Tongue (tissue), 2 donors: Measurements from ENCODE around the gene ADGRD1. TPM values are rescaled to one million over a fixed set of nuclear protein-coding genes. Genes with fewer than 3 reads are reported as not detected.
A peak's percentile ranks its signal among the peaks of the same experiment; 100 is the strongest.

Source experiments
- DNase-seq: peaks from one replicate; pipeline ENCODE4 v3.0.0-alpha.2; 2015
- total RNA-seq: library from RNA; depleted of rRNA; stranded (reverse); fragments of >200 nt; gene quantifications from one replicate; pipeline ENCODE4 v1.2.3, GENCODE V29; 2014

ADGRD1 gene
- total RNA-seq, 1 donor from 2014 or later: 16.4 TPM

DNA sequence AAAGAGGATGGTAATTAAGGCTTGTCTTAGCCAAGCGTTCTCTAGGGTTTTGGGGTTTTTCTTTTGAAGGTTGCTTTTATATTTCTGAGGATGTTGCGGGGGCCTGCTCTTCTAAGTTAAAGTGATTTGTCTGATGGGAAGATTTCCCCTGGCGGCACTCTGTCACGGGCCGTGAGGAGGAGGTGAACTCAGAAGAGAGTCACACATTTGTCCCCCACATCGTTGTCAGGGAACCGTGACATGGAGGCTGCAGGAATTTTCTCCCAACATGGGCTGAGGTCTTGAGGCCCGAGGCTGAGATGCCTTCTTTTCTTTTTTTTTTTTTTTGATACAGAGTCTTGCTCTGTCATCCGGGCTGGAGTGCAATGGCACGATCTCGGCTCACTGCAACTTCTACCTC lies 71.5 kb downstream of the ADGRD1 start:
- DNase-seq: no peak

DNA sequence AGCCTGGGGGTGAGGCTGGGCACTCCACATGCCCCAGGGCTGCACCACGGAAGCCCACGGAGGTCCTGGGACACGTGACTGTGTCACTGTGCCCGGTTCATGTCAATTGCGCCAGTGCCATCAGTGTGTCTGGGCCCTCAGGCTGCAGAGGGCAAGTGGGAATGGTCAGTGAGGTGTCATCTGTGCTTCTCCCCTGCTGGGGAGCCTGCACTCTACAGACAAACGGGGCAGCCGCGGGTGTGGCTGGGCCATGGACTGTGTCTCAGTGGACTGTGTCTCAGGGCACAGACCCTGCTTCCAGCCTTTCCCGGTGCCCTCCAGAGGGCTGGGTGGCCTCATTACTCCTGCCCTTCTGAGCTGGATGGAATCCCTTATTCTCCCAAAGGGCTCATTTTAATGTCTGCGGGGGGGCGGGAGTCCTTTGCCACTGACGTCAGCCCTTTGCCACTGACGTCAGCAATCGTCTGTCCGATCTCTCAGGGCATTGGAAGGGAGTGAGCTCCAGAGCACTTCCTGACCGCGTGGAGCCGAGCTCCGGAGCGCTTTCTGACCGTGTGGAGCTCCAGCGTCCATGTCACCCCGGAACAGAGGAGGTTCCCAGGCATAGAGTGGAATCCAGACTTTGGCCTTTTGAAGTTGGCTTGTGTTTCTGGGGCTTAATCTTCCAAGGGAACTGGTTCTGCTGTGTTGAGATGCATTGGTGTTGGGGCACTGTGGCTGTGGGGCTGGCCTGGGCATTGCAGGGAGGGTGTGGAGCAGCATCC lies 72.4 kb downstream of the ADGRD1 start:
- DNase-seq: no peak

DNA sequence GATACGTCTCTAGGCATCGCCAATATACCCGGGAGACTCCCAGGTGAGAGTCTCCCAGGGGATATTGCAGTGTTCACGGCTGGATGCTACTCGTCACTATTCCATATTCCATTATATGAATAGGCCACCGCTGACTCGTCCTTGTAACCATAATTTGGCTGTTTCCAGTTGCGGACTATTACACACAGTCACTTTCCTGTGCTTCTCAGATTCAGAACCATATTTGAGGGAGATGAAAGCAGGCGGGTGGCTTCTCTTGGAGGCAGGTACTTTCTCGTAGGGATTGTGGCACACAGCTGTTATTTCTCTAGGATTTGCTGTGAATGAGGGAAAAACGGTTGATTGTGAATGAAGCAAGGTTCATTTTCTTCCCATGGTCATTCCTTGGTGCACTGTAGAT lies 73.0 kb downstream of the ADGRD1 start:
- DNase-seq: no peak

DNA sequence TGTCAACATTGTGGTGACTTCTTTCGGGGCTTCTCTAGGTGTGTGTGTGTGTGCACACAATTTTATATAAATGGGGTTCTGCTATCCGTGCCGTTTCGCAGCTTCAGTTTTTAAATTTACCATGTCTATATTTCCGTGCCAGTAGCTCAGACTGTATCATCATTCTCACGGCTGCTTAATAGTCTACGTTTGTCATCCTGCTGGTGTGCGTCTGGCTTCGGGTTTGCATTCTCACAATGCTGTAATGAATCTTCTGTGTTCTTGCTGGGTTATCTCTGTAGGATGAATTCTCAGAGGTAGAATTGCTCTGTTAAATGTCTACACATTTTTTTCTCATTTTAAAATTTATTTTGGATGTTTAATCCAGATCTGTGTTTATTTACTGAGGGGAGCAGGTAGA lies 73.6 kb downstream of the ADGRD1 start:
- DNase-seq: no peak

DNA sequence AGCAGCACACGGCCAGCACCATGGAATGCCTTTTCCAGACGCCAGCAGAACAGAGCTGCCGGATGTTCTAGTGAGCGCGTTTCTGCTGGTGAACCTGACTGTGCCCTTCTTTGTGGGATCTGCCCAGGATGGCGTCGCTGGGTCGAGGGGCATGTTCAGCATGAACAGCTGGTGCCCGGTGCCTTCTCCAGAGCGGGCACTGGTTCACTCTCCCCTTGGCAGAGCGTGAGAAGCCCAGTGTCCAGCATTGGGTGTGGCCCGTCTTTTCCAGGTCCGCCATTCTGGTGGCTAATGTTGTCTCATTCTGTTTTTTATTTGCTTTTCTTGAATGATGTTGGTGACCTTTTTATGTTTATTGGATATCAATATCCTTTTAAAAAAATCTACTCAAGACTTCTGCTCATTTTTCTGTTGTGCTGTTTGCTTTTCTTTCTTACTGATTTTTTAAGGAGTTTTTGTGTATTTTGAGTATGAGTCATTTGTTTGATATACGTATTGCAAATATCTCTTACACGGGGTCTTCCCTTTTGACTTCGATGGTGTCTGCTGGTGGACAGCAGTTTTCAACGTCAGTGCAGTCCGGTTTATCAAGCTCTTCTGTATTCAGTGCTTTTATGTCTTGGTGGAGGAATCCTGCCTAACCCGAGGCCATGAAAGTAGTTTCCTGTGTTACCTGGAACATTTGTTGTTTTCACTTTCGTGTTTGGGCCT lies 74.3 kb downstream of the ADGRD1 start:
- DNase-seq: no peak

DNA sequence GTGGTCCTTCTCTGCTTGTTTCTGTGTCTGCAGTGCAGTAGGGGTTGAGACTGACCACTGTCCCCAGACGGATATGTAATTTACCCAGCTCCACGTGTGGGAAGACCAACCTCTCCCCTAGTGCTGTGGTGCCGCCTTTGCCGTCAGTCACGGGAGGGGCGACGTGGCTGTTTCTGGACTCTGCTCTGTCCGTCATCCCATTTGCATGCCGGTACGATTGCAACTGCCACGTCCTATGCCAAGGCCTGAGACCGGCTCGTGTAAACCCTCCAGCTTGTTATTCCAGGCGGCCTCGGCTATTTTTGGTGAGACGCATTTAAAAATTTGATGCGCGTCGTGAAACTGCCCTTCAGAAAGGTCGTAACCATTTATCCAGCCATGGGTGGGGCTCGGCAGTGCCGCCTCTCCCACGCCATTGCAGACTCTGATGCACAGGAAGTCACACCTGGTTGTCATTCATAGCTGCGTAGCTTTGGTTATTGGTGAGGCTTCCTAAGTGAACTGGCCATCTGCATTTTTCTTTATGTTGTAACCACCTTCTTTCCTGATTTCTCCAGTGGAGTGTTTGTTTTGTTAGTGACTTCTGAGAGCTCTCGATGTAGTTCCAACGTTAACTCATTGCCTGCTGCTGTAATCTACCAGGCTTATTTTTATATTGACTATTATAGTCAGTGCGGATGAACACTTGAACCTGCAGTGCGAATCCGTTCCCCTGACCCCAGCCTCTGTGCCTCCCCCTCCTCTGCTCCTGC lies 75.1 kb downstream of the ADGRD1 start:
- DNase-seq: no peak

DNA sequence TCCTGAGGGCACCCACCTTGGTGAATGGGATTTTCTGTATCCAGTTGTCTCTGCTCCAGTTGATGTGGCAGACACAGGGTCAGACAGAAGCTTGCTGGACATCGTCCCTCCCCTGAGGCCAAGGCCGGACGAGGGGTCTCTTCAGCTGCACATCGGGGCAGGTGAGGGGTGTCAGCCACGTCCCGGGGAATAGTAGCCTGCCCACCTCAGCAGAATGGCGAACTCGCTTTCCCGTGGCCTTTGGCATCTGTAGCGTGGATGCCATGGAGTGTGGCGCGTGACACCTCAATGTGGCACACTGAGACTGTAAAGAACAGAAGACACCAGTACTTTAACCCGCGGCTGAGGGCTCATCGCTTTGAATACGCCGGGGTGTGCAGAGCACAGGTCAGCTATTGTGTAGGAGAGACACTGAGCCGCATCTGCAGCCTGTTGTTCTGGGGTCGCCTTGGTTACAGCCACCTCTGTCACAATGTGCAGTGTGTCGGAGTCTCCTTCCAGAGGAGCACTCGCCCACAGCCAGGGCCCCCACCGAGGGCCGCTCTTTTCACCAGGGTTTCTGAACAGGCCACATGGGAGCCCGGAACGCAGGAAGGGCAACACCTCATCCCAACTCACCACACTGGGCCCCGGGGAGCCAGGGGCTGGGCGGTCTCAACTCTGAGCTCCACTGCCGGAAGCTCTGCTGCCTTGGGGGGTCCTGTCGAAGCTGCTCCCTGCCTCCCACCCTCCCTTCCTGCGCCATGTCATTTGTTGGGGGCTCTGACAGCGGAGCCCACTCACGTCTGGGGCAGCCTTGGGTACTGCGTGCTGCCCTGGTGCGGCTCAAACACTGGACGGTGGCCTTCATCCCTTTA lies 77.0 kb downstream of the ADGRD1 start:
- no peak for DNase-seq

DNA sequence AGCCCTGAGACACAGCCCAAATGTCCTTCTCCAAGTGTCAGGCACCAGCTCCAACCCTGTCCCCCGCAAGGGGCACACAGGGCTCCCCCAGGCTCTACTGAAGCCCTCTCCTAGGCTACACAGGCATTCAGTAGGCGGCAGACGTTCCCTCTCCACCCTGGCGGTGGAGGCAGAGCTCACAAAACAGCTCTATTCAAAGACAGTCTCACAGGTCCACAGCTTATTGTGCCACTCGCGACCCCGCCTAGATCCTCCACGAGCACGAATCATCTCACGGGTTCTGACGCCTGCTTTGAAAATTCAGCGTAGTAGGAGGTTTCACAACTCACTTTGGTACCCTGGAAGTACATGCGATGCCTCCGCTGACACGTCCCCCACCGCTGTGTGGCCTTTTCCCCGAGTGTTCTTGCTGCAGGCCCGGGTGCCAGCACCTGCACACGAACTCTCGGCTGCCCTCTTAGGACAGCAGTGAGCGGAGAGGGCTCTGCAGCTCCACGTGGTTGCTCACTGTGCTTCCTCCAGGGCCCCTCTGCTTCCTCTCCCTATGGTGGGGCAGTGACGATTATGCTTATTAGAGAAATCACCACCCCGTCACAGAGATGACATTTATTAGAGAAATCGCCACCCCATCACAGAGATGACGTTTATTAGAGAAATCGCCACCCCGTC lies 78.5 kb downstream of the ADGRD1 start:
- DNase-seq: no peak

DNA sequence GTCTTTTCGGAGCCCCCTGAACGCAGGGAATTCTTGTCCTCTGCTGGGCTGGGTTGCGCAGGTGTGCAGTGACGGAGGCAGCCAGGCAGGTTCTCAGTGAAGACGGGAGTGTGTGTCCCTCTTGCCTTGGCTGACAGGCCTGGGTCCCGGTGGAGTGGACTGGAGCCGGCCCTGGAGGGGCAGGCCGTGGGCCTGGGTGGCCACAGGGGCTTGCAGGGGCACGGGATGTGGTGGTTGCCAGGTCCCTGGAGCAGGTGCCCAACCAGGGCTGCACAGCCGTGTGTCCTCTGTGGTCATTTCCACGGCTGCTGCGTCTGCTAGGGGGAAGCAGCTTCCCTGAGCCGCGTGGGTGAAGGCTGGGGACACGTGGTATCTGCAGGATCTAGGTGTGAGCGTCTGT lies 79.8 kb downstream of the ADGRD1 start:
- DNase-seq: no peak

DNA sequence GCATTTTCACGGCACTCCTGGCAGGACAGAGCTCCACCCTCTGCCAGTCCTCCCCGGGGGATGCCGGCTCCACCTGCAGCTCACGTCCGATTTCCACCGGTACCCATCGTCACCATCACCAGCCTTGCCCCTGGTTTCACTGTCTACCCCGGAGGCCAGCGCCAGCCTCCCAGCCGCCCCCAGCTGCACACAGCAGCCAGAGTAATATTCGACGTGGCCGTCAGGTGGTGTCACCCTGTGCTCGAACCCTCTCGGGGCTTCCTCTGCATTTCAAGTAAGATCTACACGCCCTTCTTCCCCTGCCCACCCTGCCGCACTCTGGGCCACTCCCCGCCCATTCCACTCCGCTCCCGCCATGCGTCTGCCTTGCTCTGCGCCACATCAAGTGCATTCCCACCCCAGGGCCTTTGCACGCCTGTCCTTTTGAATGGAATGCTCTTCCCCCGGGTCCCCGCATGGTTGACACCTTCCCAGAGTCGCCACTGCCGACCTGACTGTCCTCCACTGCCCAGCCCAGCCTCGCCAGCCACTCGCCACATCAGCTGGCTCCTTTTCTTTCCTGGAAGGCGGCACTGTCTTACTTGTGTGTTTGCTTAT lies 80.3 kb downstream of the ADGRD1 start:
- no peak for DNase-seq

DNA sequence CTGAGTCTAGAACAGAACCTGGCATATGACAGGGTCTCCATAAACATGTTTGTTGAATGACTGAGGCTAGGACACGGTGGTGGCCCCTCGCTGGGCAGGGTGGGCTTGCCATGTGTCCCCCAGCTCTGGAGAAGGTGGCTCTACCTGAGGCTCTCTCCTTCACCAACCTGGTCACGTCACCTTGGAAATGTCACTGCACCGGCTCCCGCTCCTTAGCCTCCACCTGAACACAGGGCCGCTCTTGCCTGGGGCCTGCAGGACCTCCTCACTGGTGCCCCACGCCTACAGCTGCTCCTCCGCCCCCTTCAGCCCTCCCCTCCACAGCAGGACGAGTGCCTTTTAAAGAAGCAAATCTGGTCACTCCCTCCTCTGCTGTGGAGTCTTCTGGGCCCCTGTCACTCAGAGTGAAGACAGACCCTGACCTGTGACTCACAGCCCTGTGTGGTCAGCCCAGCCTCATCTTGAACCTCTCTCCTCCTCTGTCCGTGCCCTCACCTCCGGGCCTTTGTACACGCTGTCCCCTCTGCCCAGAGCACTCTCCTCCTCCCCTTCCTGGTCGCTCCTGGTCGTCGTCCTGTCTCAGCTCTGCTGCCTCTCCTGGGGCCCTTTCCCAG lies 81.0 kb downstream of the ADGRD1 start:
- no peak for DNase-seq

DNA sequence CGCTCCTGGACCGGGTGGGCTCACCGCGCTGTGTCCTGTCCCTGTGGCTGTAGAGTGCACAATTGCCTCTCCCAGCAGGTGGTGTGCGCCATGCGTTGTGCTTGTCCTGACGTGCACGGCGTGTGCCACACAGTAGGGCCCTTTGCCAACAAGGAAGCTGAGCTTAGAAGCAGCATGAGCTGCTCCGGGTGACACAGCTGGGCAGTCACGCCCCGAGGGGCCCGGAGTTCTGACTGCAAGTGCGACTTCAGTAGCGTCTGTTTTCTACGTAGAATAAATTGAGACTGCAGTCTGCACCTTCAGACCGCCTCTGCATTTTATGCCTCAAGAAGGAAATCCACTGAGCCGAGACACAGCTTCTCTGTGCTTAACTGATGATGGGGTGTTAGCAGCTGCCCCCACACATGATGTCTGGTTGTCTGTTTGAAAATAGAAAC lies 81.6 kb downstream of the ADGRD1 start:
- DNase-seq: peak; percentile 62

DNA sequence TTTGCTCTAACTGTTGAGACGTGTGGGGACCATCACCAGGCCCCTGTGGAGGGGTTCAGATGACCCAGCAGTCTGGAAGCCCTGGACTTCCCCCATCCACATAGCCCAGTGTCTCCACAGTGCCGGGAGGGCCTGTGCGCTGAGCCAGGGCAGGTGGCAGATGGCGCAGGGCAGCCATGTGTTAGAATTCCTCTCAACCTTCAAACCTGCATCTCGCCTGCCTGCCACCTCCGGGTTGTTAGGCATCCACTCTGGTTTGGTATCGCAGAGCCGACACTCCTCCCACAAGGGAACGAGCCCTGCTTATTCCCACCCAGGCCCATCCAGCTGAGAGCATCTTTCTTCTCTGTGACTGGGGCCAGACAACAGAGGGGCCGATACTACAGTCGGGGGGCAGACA lies 84.5 kb downstream of the ADGRD1 start:
- DNase-seq: no peak

DNA sequence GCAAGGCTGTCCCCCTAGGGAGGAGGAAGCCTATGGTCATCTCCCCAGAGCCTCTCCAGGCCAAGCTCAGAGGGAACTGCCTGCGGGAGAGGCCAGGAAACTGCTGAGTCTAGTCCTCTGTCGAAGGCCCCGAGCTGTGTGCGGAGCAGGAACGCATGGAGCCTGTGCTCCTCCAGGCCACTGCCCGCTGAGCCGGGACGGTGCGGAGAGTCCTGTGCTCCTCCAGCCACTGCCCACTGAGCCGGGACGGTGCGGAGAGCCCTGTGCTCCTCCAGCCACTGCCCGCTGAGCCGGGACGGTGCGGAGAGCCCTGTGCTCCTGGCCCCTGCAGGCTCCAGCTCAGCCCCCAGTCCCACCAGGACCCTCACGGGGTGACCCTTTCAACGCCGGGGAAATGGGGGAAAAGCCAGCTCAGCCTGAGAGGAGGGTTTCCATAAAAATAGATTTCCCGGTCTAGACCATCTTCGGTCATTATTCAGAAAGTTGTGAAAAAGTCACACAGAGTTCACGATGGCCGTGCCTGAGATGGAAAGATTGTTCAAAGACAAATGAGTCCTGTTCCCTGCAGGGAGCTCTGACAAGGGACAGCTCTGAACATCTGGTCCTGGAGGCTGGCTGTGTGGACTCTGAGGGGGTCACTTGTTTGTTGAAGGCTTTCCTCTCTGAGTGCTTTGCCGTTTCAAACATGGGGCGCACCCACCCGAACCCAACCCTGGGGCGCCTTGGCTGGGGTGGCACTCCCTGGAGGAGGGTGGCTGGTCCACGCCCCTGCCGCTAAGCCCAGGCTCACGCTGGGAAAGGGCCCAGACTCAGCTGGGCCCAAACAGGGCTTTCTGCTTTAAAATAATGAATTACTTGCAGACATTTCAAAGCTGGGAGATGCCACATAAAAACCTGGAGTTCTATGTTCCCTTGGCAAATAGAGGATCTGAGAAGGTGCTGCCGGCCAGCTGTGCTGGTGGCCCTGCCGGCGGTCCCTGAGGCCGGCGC lies 85.5 kb downstream of the ADGRD1 start:
- no peak for DNase-seq

DNA sequence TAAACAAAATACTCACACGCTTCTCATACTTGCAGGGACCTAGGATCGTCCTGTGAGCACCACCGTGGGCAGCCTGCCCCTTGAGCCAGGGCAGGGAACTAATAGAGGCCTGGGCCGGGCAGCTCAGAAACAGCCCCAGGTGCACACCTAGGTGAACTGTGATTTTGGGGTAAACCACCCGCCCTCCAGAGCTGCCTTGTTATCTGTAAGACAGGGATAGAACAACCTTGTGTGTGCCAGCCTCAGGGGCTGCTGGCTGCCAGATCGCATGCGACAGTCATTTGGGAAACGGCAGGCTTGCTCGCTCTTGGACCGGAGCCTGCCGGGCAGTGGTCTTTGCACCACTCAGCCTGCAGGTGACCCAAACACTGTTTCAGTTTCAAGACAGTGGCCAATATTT lies 86.8 kb downstream of the ADGRD1 start:
- no peak for DNase-seq

DNA sequence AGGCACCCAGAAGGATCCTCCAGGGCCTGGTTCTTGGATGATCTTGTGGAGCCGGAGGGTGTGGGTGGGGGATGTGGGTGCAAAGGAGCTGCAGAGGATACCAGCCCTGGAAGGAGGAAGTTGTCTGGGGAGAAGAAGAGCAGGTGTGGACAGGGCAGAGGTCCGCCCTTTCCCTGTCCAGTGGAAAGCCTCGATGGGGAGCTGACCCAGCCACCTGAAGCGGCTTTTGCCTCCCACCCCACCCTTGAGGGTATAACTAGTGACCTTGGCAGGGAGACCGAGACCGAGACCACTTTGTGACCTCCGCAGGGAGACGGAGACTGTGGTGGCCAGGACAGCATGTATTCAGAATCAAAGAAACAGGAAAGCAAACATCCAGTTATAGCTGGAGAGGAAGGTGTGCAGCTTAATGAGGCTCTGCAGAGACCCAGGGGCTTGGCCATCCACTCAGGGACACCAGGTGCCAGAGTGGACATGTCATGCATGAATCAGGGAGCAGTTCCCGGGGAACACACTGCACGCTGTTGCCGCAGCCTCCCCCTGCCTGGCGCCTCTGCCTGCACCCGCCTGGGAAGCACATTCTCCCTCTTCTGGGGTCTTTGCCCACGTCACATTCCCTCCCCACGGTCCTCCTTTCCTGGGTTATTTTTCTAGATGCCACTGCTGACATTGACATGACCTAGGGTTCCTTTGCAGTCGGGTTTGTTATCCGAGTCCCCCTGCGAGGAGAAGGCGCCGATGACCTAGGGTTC lies 87.7 kb downstream of the ADGRD1 start:
- DNase-seq: no peak

DNA sequence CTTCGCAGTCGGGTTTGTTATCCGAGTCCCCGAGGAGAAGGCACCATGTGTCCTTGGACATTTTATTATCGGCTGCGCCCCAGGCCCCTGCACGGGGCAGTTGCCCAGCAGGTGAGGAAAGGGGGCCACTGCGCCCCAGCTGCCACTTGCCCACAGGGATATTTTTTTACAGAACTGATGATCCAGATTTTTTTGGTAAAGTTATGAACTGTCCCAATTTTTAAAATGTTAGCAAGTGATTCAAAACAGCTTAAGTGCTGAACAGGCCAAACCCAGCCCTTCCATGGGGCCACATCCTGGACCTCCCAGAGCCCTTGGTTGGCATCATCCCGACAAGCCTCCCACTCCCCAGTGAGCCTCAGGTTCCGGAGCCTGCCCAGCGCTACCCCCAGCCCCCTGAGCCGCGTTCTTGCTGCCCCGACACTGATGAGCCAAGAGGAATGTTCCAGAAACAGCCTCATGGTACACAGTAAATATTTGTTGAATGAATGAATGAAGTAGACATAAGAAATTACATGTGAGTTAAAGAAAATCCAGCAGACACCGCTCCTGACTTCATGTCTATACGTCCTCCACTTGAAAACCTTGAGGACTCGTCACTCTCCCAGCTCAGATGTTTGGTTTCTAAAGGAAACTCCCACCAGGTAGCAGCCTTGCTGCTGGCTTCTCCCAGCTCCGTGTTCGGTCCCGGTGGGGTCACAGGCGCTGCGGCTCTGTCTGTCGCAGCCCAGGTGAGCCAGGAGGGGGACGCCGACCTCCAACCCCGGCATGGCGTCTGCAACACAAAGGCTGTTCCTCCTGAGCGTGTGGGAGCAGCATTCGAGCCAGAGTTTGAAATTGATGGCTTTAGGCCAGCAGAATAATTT lies 88.5 kb downstream of the ADGRD1 start:
- DNase-seq: no peak

DNA sequence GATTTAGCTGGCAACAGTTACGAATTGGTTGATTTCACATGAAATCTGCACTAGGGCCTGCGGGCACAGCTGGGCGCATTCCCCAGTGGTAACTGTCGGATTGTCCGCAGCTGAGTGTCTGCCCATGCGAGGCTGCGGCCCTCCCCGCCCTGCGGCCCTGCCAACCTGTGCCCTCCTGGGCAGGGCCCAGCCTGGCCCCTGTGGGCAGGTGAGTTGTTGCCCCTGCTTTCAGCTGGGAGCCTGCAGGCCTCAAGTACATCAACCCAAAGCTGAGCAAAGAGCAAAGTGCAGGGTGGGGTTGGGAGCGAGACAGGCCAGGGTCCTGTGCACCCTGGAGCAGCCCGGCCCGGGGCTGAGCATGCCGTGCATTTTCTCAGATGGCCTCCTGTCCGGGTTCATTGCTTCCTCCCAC lies 89.1 kb downstream of the ADGRD1 start:
- DNase-seq: peak; percentile 64
